Ovary (tissue), 9 donors: ENCODE measurements around the gene STAP2. TPM values are rescaled to one million over a fixed set of nuclear protein-coding genes. Genes with fewer than 3 reads are reported as not detected.

ENCODE experiments used
- DNase-seq, 5 donors: peaks; one replicate each; pipeline ENCODE4 v3.0.0-alpha.2; 2019 to 2020
- H3K27ac ChIP-seq, 2 donors: fragments of 200-600 bp; one replicate each; pipeline versions ENCODE4 v1.5.1 to v1.8.0; 2019 to 2022
- H3K27me3 ChIP-seq: fragments of 200-600 bp; one replicate; pipeline ENCODE4 v1.8.0; 2022
- H3K36me3 ChIP-seq: fragments of 200-600 bp; sonication (generic); one replicate; pipeline ENCODE4 v1.5.1; 2019
- H3K4me1 ChIP-seq: one replicate; pipeline ENCODE4 v1.8.1; 2013; ENCODE audit warnings: mild to moderate bottlenecking, moderate library complexity; ENCODE audit not compliant: insufficient read depth
- H3K4me3 ChIP-seq: fragments of 200-600 bp; sonication (generic); one replicate; pipeline ENCODE4 v1.5.1; 2017
- H3K9me3 ChIP-seq, 2 donors: fragments of 200-600 bp in 1 of 2; sonication (generic) in 1 of 2; one replicate each; pipeline versions ENCODE4 v1.5.1 to v1.8.1; 2013 to 2019; ENCODE audit warnings: mild to moderate bottlenecking in 1 of 2, moderate library complexity in 1 of 2
- EP300 ChIP-seq: sonication (generic); formaldehyde crosslinking; IDR thresholded peaks from one replicate; pipeline ENCODE4 v1.6.1; 2017; ENCODE audit warnings: antibody characterized with exemption
- POLR2A ChIP-seq: fragments of 450-650 bp; IDR thresholded peaks from one replicate; pipeline ENCODE4 v1.6.1; 2017; ENCODE audit warnings: antibody characterized with exemption, mild to moderate bottlenecking, moderate library complexity
- WGBS, 3 donors: extraction: QIAGEN DNeasy Blood & Tissue Kit in 1 of 3; methylation state at CpG; one replicate each; pipeline versions ENCODE4 v1.1.5 to v1.1.7; 2013 to 2017; 5-methylcytosine and 5-hydroxymethylcytosine counted together
- intact Hi-C, 4 donors: fragments of 100-400 bp; cut with DNase I; formaldehyde crosslinking; loops; one replicate each; pipeline versions ENCODE4 v1.11.0 to v1.15.1; 2022 to 2023
- polyA plus RNA-seq, 2 donors: library from polyadenylated mRNA; stranded (reverse); fragments of 200-250 nt in 1 of 2; fragments of 350-450 nt in 1 of 2; fragmentation: Illumina TruSeq in 1 of 2; extraction: RNeasy Lipid Tissue Mini Kit (QIAGEN cat#74804) in 1 of 2; gene quantifications; one replicate each; pipeline ENCODE4 v1.2.3, GENCODE V29; 2013 to 2014
- total RNA-seq, 7 donors: library from RNA; depleted of rRNA in 2 of 7; stranded (reverse); fragments of >200 nt in 2 of 7; fragmentation: NEBNext Ultra II Directional in 3 of 7; extraction: Animal tissue kit (Norgen Biotek cat#: 25700) in 3 of 7; gene quantifications; one replicate each; pipeline versions ENCODE4 v1.1.0 to v1.2.4, GENCODE V29; 2016 to 2023
- TF ChIP-seq, protein P1 (sequence below), 3 donors: fragments of 450-650 bp in 2 of 3; fragments of 200-600 bp in 1 of 3; IDR thresholded peaks; one replicate each; pipeline versions ENCODE4 v1.5.1 to v1.8.0; 2016 to 2022; ENCODE audit warnings: antibody characterized with exemption in 3 of 3, mild to moderate bottlenecking in 1 of 3
- donor health status: DM: no; HTN: no; CAD: no; lungs with moderate emphysema.
- donor health status: DM: no; HTN: no; CAD: no.
- donor health status: Bipolar disorder and iron deficiency.
- donor health status: DM: yes; HTN: yes; CAD: no.
- donor health status: DM: no; HTN: no; CAD: no.
- donor health status: DM: yes; HTN: yes; CAD: no.

STAP2 gene
- total and polyA plus RNA-seq, 9 donors = 9.7 to 32.5 (median 17.5) TPM

GRCh38 chr19:4363571-4364304, 25.1 kb upstream of the STAP2 start:
- no peak for DNase-seq
- intact Hi-C loops = no loop called here
- no peaks in the 10 kb centered on the region for H3K36me3 ChIP-seq
- H3K4me1 ChIP-seq = peaks cover 35% of the 10 kb centered on the region
- H3K4me3 ChIP-seq = no peak overlapping the region
- H3K9me3 ChIP-seq = no peaks in the 10 kb centered on the region
- H3K27ac ChIP-seq = no peak overlapping the region
- no peak for TF ChIP-seq POLR2A
- TF ChIP-seq, protein P1, sequence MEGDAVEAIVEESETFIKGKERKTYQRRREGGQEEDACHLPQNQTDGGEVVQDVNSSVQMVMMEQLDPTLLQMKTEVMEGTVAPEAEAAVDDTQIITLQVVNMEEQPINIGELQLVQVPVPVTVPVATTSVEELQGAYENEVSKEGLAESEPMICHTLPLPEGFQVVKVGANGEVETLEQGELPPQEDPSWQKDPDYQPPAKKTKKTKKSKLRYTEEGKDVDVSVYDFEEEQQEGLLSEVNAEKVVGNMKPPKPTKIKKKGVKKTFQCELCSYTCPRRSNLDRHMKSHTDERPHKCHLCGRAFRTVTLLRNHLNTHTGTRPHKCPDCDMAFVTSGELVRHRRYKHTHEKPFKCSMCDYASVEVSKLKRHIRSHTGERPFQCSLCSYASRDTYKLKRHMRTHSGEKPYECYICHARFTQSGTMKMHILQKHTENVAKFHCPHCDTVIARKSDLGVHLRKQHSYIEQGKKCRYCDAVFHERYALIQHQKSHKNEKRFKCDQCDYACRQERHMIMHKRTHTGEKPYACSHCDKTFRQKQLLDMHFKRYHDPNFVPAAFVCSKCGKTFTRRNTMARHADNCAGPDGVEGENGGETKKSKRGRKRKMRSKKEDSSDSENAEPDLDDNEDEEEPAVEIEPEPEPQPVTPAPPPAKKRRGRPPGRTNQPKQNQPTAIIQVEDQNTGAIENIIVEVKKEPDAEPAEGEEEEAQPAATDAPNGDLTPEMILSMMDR (IDR thresholded peaks at IDR 0.05) = no peak
- no peak for TF ChIP-seq EP300
- 87 to 93% (median 92%) methylated on average over 26 of the region's 26 CpGs for WGBS, 3 donors
- H3K27me3 ChIP-seq = no peaks in the 10 kb centered on the region

GRCh38 chr19:4362831-4363545, 24.4 kb upstream of the STAP2 start:
- H3K27ac ChIP-seq = peak overlapping the region in 1 of 2 donors; percentile 88
- WGBS, 3 donors = 70 to 78% (median 76%) methylated on average over 19 to 22 of the region's 22 CpGs
- intact Hi-C loops = no loop called here

DNA sequence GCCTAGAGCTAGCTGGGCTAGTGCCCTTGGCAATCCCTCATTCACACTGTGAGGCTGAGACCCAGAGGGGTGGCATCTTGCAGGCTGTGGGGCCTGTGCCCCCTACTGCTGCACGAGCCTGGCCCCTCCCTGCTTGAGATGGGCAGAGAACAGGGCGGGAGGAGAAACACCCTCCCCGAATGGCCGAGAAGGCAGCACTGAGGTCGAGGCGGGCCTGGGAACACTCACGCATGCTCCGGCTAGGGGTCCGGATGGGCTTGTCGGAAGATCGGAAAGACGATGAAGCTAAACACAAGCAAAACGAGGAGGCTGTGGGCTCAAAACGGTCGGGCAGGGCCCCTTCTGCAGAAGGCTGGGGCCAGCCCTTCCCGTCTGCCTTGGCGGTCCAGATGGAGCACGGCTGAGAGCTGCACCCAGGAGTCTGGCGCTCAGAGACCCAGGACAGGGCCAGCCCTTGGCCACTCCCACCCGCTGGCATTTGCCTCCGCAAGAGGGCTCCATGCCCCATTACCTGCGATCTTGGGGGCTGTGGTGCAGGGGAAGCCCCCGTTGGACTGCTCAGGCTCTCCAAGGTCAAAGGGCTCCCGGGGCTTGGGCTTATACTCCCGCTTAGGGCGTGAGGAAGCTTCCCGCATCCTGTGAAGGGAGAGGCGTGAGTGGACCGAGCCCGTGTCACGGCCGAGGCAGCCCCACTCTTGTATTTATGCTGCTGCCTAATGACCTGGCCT, 23.6 kb upstream of the STAP2 start:
- DNase-seq = peak in 2 of 5 donors; percentile 51 to 57
- no peaks in the 10 kb centered on the region for H3K36me3 ChIP-seq
- TF ChIP-seq, protein P1 (IDR thresholded peaks at IDR 0.05) = no peak
- no peak for TF ChIP-seq EP300
- no peak for TF ChIP-seq POLR2A
- peak overlapping the region; percentile 70 to 88 for H3K27ac ChIP-seq
- no peaks in the 10 kb centered on the region for H3K27me3 ChIP-seq
- H3K4me3 ChIP-seq = no peak overlapping the region
- 61 to 83% (median 74%) methylated on average over 32 of the region's 32 CpGs for WGBS, 3 donors
- intact Hi-C loops = no loop called here
- no peaks in the 10 kb centered on the region for H3K9me3 ChIP-seq
- peaks cover 25% of the 10 kb centered on the region for H3K4me1 ChIP-seq

More at GRCh38 chr19:4362831-4363545, 24.4 kb upstream of the STAP2 start:
- no peaks in the 10 kb centered on the region for H3K36me3 ChIP-seq
- no peaks in the 10 kb centered on the region for H3K9me3 ChIP-seq
- H3K27me3 ChIP-seq = no peaks in the 10 kb centered on the region
- no peak overlapping the region for H3K4me3 ChIP-seq
- TF ChIP-seq, protein P1 (IDR thresholded peaks at IDR 0.05) = no peak
- no peak for TF ChIP-seq EP300
- no peak for TF ChIP-seq POLR2A
- peak in 1 of 5 donors; percentile 37 for DNase-seq
- peaks cover 29% of the 10 kb centered on the region for H3K4me1 ChIP-seq
